Measurements from ENCODE around the gene POLN.

The POLN gene

DNA sequence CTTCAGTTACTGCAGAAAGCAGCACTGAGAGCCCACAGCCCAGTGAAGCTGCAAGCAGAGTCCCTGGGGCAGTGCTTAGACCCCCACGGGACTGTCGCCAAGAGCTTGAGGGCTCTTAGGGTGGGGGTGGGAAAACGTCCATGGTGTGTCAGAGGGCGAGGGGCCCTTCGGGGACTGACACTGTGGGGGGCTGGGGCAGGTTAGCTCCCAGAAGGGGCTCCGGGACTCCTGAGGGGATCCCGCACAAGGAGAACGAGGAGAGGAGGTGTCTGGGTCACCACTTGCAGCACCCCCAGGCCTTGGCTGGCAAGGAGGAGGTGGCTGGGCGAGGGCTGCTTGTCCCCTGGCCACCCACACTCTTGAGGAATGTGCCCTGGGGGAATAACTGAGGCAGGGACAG is 162.0 kb downstream of the POLN start:
- DNase-seq: no peak

DNA sequence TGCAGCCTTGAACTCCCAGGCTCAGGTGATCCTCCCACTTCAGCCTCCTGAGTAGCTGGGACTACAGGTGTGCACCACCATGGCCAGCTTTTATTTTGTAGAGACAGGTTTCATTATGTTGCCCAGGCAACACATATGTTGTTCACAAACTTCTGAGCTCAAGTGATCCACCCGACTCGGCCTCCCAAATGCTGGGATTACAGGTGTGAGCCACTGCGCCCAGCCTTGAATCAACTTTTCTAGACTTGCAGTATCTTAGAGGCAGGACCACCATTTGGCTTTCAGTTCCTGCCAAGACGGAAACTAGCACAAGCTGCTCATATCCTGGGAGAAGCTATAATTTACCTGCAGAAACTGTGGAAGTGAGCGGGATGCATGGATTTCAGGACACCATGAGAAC is 162.9 kb downstream of the POLN start:
- DNase-seq: no peak

DNA sequence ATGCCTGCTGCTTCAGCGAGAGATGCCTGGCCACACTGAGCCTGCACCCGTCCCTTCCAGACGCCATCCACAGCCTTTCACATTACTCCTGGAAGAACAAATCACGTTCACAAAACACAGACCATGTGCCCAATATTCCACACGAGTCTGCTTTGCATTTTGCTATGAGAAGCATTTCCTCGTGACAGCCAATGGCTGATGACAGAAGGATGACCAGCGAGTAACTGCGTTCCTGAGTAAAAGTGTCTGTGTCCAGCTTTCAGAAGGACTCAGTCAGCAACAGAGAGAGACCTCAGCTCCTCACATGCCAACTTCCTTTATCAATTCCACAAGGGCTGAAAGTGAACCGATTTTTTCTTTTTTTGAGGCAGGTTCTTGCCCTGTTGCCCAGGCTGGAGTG is 163.3 kb downstream of the POLN start:
- no peak for DNase-seq

DNA sequence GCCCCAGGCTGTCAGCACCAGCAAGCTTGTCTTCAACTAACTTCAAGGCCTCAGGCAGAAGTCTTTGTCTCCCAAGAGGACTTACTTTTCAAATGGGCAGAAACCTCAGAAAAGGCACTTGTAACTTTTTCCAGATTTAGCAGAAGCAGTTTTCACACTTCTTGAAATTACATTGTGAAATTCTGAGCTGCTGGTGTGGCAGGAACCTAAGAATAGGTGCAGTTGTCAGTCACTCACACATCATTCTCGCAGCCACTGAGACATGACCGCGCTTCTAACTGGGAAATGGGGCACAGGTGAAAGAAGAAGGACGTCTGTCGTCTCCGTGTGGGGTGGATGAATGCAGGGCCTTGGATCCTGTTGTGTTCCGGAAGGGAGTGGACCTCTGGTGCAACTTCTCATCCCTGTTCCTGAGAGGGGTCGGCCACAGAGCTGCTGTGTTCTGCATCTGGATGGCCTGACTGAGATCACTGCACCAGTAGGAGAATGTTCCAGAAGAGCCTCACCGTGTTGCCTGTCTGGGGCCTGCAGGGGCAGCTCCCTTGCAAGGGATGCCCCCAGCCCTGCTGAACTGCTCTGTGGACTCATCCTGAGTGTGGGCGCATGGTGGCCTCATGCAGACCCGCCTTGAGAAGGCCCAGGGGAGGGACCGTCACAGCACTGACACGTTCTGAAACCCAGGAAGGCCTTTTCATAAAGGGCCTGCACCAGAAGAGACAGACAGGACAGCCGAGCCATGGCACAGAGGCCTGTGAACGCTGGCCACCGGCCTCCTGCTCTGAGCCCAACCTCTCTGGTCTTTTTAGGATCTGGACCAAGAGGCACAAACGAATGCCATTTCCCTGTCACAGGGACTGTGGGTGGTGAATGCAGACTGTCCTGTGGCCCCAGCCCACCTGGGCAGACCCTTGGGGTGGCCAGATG is 164.1 kb downstream of the POLN start:
- DNase-seq: no peak

DNA sequence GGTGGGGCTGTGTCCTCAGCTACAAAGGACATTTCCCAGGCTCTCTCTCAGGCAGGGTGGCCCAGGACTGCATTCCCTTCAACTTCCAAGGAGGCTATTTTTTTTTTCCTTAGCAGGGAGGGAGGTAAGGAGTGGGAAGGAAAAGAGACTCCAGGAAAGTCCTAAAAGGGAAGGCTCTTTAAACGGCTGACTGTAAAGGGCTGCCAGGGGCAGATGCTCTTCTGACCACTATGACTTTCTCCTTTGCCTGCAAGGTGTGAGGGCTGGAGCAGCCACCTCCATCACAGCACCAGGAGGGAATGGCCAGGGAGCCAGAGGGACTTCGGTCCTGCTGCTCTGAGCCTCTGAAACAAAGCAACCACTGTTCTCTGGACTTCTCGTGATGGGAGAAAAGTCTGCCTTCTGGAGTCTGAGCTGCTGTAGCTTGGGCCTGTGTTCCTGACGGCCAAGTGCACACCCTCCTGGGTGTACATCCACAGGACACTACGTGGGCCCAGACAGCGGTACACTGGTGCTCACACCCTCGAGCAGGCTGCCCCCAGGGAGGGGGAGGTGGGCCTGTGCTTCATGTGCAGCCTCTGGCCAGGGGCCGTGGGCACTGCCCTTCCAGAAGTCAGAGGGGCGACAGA is 164.9 kb downstream of the POLN start:
- no peak for DNase-seq

DNA sequence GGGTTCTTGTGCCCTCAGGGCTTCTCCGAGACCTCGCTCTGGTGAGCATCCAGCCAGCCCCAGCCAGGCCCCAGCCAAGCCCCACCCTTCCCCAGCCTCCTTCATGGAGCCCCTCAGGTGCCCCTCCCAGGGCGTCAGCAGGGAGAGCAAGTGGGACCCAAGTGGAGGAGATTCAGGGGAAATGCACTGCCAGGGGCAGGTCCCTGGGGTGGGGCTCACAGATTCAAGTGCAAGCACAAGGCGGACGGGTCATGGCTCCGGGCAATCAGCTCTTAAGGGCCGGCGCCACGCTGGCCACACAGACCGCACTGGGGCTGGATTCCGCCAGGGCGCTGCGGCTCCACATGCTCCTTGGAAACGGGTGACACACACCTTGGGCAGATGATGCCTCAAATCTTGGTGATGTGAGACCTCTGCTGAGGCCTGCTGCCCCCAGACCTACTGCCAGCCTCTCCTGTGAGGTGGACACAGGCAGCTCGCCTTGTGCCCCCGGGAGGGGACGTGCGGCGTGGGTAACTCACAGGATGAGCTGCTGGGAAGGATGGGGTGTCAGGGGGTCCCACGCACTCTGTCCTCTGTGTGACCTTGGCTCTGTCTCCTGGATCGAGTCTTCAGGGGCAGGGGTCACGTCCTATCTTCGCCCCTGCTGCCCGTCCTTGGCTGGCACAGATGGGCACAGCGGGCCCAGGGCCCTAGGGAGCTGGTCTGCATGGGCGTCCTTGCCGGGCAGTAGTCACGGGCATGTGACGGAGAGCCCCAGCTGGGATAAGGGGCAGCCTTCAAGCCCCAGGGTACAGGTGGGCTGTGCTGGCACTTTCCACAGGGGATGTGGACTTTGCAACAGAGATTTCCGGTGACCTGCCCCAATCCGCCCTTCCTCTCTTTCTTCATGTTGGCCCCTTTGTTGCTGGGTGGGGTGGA is 165.7 kb downstream of the POLN start:
- no peak for DNase-seq

DNA sequence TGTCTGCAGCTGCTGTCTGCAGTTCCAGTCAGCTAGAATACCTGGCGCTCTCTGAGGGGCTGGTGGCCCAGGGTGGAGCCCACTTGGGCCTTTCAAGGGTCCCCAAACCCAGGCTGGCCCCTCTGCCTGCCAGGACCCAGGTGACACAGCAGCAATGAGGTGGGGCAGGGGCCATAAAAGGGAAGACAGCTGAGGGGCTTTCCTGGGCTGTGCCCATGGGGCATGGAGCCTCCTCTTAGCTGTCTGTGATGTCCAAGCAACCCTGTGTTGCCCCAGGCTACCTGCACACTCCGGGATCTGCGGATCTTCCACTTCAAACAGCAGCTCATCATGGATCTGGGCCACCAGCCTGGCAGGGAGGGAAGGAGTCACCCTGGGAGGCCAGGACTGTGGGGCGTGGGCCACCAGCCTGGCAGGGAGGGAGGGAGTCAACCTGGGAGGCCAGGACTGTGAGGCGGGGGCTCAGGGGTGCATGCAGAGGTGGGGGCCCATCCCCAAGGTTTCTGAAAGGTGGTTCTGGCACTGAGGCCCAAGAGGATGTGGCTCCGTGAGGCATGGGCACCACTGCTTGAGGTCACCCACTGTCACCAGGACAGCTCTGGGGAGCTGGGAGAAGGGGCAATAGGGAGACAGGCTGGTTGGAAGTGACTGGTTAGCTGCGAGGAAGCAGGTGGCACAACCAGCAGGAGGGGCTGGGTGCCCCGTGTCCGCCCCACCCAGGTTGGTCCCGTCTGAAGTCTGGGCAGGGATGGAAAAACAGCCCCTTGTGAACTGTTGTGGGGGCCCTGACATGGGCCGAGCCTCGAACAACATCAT is 166.5 kb downstream of the POLN start:
- no peak for DNase-seq

DNA sequence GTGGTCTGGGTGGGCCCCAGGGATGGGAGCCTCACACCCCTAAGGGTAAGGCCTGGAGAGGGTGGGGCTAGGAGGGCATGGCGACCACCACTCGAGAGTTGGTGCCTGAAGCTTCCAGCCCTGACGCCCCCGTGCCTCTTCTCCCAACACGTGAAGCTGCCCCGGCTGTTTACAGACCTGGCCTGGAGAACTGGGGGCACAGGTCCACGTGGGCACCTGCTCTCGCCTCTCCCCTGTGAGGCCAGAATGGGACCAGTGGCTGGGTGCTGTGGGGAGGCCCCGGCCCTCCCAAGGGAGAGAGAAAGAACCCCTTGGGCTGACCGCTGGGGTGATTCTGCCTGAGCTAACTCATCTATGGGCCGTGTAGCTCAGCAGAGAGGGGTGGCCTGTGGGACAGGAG is 167.3 kb downstream of the POLN start:
- DNase-seq: no peak

DNA sequence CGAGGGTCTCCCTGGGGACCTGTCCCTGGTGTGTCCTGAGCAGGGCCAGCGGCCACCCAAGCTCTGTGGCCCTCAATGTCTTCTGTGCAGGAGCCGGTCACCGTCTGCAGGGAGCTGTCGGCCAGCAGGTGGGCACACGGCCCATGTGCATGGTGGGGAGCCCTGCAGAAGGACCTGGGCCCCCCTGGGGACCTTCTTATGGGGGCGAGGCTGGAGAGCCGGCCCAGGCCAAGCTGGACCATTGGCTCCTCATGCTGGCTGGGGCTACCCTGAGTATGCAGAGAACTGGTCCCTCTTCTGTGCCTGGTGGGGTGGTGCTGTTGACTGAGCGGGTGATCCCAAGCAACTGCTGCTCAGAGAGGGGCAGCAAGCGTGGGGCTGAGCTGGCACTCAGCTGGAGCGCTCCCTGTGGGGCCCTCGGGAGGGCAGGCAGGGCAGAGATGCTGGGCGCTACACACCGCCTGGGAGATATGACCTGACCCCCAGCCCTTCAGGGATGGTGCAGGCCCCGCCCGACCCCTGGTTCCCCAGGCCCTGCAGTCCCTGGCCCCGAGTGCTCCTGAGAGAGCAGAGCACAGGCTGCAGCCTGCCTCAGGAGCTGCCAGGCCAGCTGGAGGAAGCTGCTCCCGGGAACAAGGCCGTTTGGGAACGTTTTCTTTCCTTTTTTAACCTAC is 168.0 kb downstream of the POLN start:
- no peak for DNase-seq

DNA sequence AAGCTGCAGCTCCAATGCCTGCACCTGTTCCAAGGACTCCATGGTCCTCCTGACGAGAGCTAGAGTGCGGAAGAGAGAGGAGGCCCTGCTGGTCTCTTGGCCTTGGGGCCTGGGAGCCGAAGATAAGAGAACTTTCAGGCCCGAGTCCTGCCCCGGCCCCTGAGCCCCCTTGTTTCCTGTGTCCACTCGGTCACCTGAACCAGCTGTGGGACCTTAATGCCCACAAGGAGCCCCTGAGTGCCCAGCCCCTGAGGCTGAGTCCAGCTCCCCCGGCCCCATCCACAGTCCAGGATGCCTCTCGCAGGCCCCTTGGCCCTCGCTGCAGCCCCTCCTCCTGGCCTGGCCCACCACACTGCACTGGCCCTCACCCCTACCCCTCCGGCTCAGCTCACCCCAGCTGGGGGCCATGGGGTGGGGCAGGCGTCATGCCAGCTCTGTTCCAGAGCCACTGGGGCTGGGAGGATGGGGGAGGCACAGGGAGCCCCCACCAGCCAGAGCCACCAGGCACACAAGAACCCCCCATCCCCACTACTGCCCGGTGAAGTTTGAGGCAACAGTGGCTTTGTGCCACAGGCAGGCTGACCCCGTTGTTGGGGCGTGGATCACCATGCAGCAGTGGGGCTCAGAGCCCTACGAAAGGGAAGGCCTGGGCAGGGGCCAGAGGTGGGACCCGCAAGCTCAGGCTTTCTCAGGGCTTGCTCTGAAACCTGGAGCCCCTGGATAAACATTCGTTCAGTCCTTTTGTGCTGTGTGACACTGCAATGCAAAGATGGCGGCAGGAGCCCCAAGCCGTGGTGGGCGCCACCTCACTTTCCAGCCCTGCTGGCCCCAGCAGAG is 168.7 kb downstream of the POLN start:
- no peak for DNase-seq

DNA sequence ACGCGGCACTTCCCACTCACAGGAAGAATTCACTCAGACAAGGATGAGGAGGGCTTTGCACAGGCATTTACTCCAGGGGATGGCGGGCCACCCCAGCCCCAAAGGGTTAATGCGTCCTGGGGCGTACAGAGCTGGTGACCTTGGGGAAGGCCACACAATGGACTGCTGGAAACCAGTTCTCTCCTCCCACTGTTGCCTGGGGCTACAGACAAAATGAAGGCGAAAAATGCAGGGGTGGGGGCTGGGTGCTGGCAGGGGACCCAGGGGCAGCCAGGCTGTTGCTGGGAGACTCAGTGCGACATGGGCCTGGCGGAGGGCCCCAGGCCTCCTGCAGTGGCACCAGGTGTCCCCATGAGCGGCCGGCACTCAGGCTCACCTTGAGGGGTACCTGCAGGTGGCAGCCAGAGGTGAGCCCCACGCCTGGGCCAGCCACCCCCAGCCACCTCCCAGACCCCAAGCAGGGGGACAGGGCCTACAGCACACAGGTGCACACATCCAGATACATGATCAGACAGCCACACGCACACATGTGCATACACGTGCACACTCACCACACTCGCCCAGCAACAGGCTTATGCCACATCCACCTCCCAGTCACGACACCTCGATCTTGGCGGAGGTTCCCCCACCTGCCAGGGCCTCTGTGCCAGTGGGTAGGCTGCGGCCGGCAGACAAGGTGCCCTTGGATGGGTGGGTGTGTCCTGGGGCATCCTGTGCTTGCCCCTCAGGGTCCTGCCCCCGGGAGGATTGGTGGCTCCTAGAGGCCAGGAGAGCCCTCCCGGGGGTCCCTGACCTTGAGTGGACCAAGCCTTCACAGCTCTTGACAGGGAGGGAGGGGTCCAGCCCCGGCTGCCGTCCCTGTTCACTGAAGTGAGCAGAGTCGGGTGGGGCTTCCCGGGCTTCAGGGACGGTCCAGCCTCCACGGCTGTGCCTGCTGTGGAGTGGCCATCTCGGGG is 169.7 kb downstream of the POLN start:
- no peak for DNase-seq

DNA sequence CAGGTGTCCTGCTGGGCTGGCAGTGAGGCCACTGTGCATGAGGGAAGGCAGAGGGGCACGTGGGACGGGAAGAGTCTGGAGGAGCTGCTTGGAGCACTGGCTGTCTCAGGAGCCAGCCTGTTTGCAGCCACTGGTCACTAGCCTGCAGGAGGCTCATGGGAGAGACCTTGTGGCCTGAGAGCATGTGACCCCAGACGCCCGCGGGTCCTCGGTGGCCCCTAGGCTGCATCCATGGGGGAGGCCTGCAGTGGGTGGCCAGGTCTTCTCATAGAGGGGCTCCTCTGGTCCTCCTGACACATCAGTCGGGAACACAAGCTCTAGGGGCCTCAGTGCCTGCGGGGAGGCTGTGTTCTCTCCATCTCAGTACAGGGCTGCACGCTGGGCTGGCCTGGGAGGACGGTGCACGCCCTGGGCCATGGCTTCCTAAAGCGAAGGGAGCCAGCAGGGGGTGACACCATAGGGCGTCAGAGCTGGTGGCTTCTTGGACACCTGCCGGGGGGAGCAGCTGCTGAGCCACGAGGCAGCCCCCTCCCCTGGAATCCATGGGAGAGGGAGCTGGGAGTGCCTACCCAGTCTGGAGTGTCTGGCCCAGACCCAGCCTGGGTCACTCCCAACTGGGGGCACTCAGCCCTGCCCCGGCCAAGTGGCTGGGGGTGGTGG is 170.5 kb downstream of the POLN start:
- no peak for DNase-seq

DNA sequence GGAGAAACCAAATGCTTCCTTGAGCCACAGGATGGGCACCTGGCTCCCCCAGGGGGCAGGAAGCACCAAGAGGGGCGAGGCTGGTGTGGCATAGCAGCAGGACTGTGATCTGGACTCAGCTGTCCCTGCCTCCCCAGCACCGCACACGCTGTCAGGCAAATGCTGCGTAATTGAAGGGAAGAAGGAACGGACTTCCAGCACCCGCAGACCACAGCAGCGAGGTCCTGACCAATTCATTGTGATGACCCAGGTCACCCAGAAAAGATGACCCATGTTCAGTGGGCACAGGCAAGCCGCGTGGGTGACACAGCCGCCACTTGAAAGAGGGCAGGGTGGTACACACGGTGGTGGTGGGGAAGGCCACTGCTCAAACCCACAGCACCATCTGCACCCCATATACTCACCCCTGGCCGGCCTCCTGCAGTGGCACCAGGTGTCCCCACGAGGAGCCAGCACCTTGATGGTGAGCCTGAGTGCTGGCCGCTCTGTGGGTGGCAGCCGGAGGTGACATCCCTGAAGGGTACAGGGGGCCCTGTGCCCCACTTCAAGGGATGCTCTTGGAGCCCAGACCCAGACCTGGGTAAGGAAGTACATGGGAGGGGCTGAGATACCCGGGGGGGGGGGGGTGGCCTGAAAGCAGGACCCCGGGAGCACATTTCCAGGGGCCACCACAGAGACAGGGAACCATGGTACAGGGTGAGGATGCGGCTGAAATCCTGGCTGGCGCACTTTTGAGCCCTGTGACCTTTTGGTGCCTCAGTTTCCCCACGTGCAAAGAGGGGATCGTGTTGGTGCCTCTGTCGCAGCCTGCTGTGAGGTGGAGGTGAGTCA is 171.3 kb downstream of the POLN start:
- no peak for DNase-seq

DNA sequence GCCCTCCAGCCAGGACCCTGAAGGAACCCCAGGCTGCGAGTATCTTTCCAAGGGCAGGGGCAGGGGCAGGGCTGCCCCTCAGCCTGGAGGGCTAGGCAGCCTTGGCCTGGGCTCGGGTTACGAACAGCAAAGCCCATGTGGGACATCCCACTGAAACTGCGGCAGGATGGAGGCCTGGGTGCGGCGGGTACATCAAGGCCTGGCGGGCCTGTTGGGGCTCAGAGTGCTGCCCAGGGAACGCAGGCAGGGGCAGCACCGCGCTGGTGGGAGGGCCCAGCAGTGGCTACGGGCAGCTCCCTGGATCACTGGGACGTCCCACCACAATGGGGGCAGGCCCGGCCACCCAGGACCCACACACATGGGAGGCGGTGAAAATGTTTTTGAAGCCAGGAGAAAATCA is 171.9 kb downstream of the POLN start:
- DNase-seq: no peak

DNA sequence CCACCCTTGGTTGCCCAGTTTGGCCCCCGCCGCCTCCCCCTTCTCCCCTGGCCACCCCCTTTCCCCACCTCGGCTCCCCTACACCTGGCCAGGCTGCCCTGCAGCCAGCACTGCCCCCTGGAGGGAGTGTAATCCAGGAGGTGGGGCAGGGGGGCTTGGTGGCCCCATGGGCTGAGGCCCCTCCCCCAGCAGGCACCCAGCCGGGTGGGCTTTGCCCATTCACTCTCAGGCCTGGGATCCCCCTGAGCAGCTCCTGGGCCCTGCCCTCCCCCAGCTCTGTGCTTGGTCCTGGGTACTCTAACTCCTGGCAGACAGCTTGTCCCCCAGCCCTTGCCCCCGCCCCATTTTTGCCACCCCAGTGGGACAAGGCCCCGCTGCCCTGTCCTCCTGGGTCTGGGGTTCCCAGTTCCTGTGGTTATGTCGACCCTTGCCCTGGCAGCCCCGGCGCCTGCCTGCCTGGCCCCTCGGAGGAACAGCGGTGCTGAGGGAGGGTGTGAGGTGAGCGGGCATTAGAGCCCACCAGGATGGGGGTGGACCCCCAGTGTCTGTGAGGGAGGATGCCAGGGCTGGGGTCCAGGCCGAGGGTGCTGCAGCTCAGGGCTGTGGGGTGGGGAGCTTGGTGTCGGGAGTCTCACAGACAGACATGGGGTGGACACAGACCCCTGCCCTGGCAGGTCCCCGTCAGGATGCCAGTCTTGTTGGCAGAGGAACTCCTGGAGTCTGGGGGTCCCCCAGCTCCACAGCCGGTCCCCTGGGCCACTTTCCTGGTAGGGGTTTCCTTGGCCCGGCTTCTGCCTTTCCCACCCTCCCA is 172.6 kb downstream of the POLN start:
- DNase-seq: no peak

DNA sequence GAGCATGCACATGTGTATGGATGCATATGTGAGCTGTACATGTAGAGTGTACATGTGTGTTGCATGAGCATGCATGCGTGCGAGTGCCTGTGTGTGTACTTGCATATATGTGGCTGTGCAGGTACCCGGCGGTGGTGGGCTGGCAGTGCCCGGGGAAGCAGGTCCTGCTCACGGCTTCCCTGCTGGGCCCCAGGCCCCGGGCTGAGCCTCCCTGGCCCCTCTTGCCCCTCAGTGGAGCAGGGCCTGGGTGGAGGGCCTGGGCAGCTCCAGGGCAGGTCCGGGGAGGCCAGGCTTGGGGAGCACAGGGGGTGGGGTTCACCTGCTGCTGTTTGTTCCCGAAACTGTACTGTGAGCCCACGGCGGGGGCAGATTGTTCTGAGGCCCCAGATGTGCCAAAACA is 173.4 kb downstream of the POLN start:
- DNase-seq: no peak

DNA sequence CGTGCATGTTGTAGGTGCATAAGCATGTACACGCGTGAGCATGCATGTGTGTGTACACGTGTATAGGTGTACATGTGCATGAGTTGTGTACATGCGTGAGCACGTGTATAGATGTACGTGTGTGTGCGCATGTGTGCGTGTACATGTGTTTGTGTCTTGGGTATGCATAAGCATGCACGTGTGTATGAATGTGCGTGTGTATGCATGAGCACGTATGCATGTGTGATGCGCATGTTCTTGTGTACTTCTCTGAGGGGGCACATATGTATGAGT is 173.8 kb downstream of the POLN start:
- DNase-seq: no peak
